GM12872 (cell line): ENCODE measurements around the gene ACO2.

ENCODE experiments used
- TF ChIP-seq, protein P1 (sequence below): IDR thresholded peaks from 3 replicates; pipeline ENCODE4 v1.5.1; 2011; ENCODE audit warnings: low read depth, mild to moderate bottlenecking, low read length, moderate library complexity; ENCODE audit not compliant: insufficient read depth

Gene ACO2

DNA sequence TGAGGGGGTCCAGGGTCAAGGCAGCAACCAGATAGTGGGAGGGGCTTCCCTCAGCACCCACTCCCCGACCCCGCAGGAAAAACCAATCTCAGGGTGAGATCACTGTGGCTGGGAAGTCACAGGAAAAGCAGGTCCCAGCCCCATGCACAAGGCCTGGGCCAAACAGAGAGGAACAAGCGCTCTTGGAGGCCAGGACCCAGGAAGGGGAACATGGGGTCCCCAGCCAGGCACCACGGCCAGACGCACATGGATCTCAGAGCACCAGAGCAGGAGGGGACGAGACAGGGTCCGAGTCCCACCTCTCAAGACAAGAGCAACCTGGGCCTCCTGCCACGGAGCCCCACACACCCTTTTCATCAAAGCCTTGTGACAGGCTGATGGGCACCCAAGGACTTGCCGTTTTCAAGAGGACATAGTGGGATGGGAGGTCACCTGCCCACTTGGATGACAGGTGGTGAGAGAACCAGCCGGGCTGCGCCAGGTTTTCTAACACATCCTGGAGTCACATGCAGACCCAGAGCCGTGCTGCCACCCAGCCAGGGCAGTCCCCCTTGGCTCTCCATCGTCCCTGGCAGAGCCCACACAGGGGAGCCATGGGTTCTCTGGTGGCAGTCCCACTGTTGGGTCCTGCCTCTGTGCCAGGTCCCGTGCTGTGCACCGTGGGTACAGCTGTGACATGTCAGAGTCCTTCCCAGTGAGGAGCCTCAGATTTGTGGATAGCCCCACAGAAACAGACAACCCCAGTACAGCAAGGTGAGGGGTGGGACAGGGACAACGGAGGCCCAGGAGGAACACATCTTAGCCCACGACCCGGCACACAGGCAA, 62.2 kb downstream of the ACO2 start:
- TF ChIP-seq, protein P1, sequence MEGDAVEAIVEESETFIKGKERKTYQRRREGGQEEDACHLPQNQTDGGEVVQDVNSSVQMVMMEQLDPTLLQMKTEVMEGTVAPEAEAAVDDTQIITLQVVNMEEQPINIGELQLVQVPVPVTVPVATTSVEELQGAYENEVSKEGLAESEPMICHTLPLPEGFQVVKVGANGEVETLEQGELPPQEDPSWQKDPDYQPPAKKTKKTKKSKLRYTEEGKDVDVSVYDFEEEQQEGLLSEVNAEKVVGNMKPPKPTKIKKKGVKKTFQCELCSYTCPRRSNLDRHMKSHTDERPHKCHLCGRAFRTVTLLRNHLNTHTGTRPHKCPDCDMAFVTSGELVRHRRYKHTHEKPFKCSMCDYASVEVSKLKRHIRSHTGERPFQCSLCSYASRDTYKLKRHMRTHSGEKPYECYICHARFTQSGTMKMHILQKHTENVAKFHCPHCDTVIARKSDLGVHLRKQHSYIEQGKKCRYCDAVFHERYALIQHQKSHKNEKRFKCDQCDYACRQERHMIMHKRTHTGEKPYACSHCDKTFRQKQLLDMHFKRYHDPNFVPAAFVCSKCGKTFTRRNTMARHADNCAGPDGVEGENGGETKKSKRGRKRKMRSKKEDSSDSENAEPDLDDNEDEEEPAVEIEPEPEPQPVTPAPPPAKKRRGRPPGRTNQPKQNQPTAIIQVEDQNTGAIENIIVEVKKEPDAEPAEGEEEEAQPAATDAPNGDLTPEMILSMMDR = no peak

DNA sequence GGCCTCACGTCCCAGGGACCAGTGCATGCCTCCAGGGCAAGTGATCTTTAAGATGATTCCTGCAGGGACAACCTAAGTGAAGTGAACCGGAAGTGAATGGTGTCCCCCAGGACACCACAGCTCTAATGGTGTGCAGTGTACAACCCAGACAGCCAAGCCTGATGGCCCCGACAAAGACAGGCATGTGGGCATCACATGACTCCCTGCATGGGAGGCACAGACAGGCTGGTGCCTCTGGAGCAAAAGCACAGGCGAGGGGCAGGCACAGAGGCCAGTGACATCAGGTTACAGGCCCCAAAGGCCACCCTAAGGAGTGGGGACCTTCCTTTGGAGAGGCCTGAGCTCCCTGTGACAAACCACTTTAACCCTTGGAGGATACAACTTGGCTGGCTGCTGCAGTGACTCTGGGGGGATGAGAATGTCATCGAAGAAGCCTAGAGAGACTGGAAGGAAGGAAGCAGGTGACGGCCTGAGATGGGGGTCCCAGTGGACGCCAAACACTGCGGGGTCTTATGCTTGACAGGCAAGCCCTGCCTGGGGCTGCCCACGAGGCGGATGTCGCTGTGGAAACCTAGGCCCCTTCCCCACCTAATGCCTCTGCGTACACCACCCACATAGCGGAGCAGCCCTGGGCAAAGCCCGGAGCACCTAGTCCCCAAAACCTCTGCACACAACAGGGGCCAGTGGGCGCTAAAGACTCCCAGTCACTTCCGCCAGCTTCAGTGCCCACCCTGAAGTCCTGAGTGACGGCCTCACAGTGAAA, 63.0 kb downstream of the ACO2 start:
- TF ChIP-seq, protein P1 = no peak

DNA sequence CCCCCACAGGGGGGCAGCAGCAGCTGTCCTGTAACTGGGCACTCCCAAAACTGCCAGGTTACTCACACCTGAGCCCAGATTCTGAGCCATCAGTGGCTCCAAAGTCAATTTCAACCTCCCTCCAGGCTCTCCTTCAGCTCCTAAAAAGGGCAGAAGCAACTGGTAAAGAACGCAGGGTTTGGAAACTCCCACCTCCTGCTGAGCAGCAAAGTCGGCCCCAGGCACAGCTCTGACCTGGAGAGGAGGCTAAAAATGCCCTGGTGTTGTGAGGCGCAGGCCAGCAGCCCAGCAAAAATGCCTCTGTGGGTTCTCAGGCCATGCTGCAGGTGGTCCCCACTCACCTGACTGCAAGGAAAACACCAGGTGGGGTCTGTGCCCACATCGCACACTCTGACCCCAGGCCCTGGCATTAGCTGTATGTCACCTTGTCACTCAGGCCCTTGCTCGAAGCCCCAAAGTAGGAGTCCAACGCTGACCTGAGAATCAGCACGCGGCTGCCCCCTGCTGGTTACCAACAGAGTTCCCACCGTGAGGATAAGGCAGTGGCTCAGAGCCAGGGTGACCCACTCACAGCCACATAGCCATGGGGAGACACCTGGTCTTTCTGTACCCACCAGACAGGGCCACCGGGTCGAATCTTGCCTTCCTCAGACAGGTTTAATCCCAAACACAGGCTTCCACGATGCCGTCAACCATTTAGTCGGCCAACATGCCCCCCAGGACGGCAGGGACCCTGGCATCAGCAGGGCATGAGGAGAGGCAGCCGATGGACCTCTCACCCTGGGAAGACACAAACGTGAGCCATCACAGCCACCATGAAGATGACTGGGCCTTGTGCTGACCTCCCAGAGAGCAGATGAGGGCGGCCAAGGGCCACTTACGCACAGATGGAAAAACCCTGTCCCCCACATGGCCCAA, 64.2 kb downstream of the ACO2 start:
- TF ChIP-seq, protein P1 = peak; percentile 95

DNA sequence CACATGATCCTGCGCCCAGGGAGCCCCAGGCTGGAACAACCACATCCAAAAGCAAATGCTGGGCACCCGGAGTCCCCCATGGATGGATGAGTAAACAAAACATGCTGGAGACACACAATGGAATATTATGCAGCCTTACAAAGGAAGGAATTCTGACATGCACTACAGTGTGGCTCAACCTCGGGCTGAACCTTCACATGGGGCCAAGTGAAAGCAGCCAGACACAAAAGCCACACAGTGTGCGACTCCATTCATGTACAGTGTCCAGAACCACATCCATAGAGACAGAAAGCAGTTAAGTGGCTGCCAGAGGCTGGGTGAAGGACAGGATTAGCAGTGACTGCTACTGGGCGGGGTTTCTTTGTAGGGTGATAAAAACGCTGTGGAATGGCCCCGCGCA, 65.3 kb downstream of the ACO2 start:
- TF ChIP-seq, protein P1 = no peak

DNA sequence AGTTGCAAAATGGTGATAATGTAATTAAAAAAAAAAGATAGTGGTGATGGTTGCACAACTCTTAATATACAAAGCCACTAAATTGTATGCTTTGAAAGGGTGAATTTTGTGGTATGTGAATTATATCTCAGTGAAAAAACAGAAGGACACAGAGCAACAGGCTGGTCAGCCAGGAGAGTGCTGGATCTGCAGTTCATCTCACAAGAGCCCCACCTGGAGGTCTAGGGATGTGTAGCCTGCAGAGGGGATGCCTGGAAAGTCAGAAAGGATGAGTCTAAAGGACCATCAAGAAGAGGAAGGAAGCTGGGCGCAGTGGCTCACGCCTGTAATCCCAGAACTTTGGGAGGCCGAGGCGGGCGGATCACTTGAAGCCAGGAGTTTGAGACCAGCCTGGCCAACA, 66.3 kb downstream of the ACO2 start:
- TF ChIP-seq, protein P1 = peak; percentile 29; the same call in 1 of the 3 replicates

DNA sequence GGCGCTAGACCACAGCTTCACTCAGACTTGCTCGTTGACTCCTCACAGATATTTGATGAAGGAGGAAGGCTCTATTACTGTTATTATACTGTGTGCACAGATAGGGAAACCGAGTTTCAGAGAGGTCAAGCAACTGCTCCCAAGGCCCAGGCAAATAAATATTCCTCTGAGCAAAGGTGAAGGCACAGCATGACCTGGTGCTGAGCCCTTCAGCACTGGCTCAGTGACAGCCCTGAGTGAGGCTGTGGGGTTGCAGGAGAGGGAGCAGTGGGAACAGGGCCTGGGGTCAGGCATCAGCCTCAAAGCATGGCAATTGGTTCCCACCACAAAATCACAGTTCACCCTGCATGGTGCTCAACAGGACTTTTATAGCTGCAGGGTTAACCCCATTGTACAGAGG, 68.3 kb downstream of the ACO2 start:
- TF ChIP-seq, protein P1 = no peak

DNA sequence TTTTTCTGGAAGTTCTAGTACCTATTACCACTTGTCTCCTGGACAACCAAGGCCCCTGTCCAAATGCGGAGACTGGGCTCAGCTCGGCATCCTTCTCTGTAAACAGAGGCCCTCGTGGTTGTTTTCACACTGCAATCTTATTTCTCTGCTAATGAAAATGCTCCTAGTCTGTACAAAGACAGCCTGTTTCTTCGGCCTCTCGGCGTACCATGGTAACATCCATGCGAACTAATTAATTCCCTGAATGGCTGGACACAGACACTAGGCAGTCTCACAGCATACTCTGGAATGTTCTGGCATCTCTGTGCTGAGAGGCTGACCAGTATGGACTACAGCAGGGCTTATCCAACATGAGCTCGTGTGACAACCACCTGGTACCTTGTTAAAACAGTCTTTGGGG, 69.7 kb downstream of the ACO2 start:
- TF ChIP-seq, protein P1 = no peak
